PC-3 (cell line): Measurements from ENCODE around the gene IL1RAP.

Experiments
- CTCF ChIP-seq: fragments of 300-600 bp; sonication (generic); conservative IDR thresholded peaks from 2 replicates; pipeline ENCODE4 v1.5.1; 2017; ENCODE audit warnings: antibody characterized with exemption, low read depth, mild to moderate bottlenecking, low read length
- EZH2 ChIP-seq: fragments of 300-600 bp; sonication (generic); IDR thresholded peaks from one replicate; pipeline ENCODE4 v1.6.1; 2017; ENCODE audit warnings: antibody characterized with exemption, mild to moderate bottlenecking, low read length; ENCODE audit not compliant: unreplicated experiment
- EZH2phosphoT487 ChIP-seq: fragments of 300-600 bp; sonication (generic); IDR thresholded peaks from 2 replicates; pipeline ENCODE4 v1.6.1; 2018; ENCODE audit warnings: mild to moderate bottlenecking, antibody characterized with exemption, low read length, borderline replicate concordance

- no peak for TF ChIP-seq CTCF
- TF ChIP-seq EZH2: no peak
- no peak for TF ChIP-seq EZH2phosphoT487
These were observed 8.8 kb downstream of the IL1RAP start for GRCh38 chr3:190522621-190523222.
